Endothelial cell (in vitro differentiated cells): ENCODE measurements around the gene KSR1. TPM values are rescaled to one million over a fixed set of nuclear protein-coding genes. Genes with fewer than 3 reads are reported as not detected.

ENCODE experiments used
- DNase-seq: peaks from one replicate; pipeline ENCODE4 v3.0.0; 2021; ENCODE audit warnings: low spot score
- H3K27ac Mint-ChIP-seq: one replicate; pipeline ENCODE4 v1.8.0; 2021; ENCODE audit warnings: mixed read lengths, inconsistent platforms; ENCODE audit not compliant: unreplicated experiment
- H3K27me3 Mint-ChIP-seq: one replicate; pipeline ENCODE4 v1.8.0; 2021; ENCODE audit warnings: mild to moderate bottlenecking, moderate library complexity, mixed read lengths, inconsistent platforms; ENCODE audit not compliant: unreplicated experiment
- H3K36me3 Mint-ChIP-seq: one replicate; pipeline ENCODE4 v1.8.0; 2021; ENCODE audit warnings: mild to moderate bottlenecking, low read depth, mixed read lengths, inconsistent platforms; ENCODE audit not compliant: unreplicated experiment
- H3K4me1 Mint-ChIP-seq: one replicate; pipeline ENCODE4 v1.8.0; 2021; ENCODE audit warnings: mild to moderate bottlenecking, mixed read lengths, inconsistent platforms; ENCODE audit not compliant: unreplicated experiment
- H3K4me3 Mint-ChIP-seq: one replicate; pipeline ENCODE4 v1.8.0; 2021; ENCODE audit warnings: mild to moderate bottlenecking, mixed read lengths, inconsistent platforms; ENCODE audit not compliant: unreplicated experiment
- H3K9me3 Mint-ChIP-seq: one replicate; pipeline ENCODE4 v1.8.0; 2021; ENCODE audit warnings: mixed read lengths, inconsistent platforms; ENCODE audit not compliant: unreplicated experiment
- CTCF ChIP-seq: fragments of 200-600 bp; sonication (generic); IDR thresholded peaks from one replicate; pipeline ENCODE4 v1.5.0; 2021; ENCODE audit warnings: antibody characterized with exemption; ENCODE audit not compliant: unreplicated experiment
- total RNA-seq: library from RNA; stranded (reverse); fragmentation: NEBNext Ultra II Directional; extraction: Animal tissue kit (Norgen Biotek cat#: 25700); gene quantifications from one replicate; pipeline ENCODE4 v1.2.1, GENCODE V29; 2021; ENCODE audit not compliant: unreplicated experiment

Gene KSR1
- total RNA-seq, 1 donor from 2014 or later = 65.2 TPM

DNA sequence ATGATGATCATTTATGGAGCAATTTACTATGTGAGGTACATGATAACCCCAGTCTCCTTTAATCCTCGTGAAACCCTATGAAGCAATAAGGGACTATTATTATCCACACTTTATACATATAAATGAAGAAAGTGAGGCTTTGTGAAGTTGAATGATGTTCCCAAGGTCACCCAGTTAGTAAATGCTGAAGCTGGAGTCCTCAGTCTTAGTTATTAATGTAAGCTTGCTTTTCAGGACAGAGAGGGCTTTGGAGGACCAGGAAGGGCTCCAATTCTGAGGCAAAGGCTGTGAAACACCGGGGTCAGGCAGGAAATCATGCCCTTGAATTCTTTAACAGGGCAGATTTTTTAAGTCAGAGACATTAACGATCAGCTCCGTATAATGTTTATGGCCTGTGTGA lies 36.8 kb downstream of the KSR1 start:
- Mint-ChIP-seq H3K36me3 (no peaks in the 10 kb centered on the region), H3K4me1 (peaks cover 22% of the 10 kb centered on the region), H3K4me3 (no peak overlapping the region), H3K27ac (no peak overlapping the region), H3K9me3 (no peaks in the 10 kb centered on the region), H3K27me3 (no peaks in the 10 kb centered on the region)
- no peak for TF ChIP-seq CTCF
- DNase-seq = no peak

GRCh38 chr17:27494192-27495091 lies 38.2 kb downstream of the KSR1 start:
- Mint-ChIP-seq H3K27ac (peak overlapping the region; percentile 31), H3K27me3 (no peaks in the 10 kb centered on the region), H3K9me3 (no peaks in the 10 kb centered on the region), H3K4me1 (peaks cover 19% of the 10 kb centered on the region), H3K4me3 (no peak overlapping the region), H3K36me3 (peaks cover 4% of the 10 kb centered on the region)
- no peak for DNase-seq
- TF ChIP-seq CTCF = no peak

GRCh38 chr17:27495460-27495859 lies 39.2 kb downstream of the KSR1 start:
- H3K27me3 Mint-ChIP-seq = peaks cover 4% of the 10 kb centered on the region
- no peak overlapping the region for H3K4me3 Mint-ChIP-seq
- peaks cover 14% of the 10 kb centered on the region for H3K36me3 Mint-ChIP-seq
- DNase-seq = no peak
- no peak overlapping the region for H3K27ac Mint-ChIP-seq
- peaks cover 5% of the 10 kb centered on the region for H3K9me3 Mint-ChIP-seq
- peaks cover 9% of the 10 kb centered on the region for H3K4me1 Mint-ChIP-seq
- TF ChIP-seq CTCF = no peak

DNA sequence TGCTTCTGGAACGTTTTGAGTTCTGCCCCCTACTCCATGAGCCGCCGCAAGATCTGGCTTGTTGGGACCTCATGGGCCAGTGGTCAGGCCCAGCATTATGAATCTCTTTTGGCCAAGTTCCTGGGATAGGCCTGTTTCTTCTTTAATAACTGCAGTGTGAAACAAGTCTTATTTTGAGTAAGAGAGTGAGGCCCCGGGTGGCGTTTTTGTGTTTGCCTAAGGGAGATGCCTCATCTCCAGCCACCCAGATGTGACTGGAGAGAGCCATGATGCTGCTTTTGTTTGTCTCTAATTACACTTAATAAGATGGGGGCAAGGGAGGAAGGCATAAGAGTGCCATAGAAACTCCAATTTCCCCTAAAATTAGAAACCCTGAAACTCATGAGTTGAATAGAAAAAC lies 39.8 kb downstream of the KSR1 start:
- Mint-ChIP-seq H3K4me3 (no peak overlapping the region), H3K4me1 (peaks cover 9% of the 10 kb centered on the region), H3K27me3 (peaks cover 4% of the 10 kb centered on the region), H3K9me3 (peaks cover 8% of the 10 kb centered on the region), H3K36me3 (peaks cover 19% of the 10 kb centered on the region), H3K27ac (no peak overlapping the region)
- no peak for DNase-seq
- no peak for TF ChIP-seq CTCF

DNA sequence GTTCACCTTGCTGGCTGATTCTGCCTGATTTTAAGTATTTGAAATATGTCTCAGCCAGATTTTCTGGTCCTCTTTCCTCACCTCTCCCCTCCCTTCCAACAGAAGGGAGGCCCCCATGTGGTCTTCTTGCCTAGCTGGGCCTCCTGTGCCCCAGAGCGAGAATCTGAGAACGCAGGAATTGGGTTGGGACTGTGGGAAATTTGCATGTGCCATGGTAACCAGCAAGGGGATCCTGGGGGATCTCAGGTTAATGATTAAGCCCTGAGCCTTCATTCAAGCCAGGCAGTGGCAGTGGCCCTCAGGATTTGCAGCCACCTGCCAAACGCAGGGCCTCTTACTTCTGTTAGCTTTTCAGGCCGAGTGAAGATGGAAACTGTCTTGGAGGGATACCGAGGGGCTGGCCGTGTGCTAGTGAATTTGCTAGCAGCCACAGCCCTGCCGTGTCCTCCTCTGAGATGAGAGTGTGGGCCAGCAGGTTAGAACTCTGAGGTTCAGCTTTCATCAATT lies 40.2 kb downstream of the KSR1 start:
- no peak overlapping the region for H3K4me3 Mint-ChIP-seq
- peaks cover 19% of the 10 kb centered on the region for H3K36me3 Mint-ChIP-seq
- DNase-seq = no peak
- H3K27me3 Mint-ChIP-seq = peaks cover 4% of the 10 kb centered on the region
- no peak for TF ChIP-seq CTCF
- peaks cover 9% of the 10 kb centered on the region for H3K4me1 Mint-ChIP-seq
- no peak overlapping the region for H3K27ac Mint-ChIP-seq
- peaks cover 8% of the 10 kb centered on the region for H3K9me3 Mint-ChIP-seq
